HCT116 (cell line): ENCODE results near the gene VPS9D1. TPM values are rescaled to one million over a fixed set of nuclear protein-coding genes. Genes with fewer than 3 reads are reported as not detected.

Experiments used
- ATAC-seq: fragments of 200-7000 bp; cut with Tn5 transposase; 2 replicates; pipeline ENCODE4 v1.9.1; 2020; ENCODE audit warnings: mild to moderate bottlenecking, moderate library complexity
- BruUV-seq: library from RNA; stranded (reverse); fragments of 400-500 nt; replicated peaks from 2 replicates; lab custom pipeline; 2021; lab: Mats Ljungman, UMichigan
- CTCF ChIA-PET: fragments of 300-600 bp; sonication (Branson Sonifier 250); formaldehyde crosslinking; loops from one replicate; lab custom pipeline; 2021; ENCODE audit warnings: antibody characterized with exemption; lab: Charles Lee
- POLR2A ChIA-PET: fragments of 300-600, 350-600 bp; sonication (Branson Sonifier 250); formaldehyde crosslinking; loops from one replicate; lab custom pipeline; 2021; ENCODE audit warnings: antibody characterized with exemption; lab: Charles Lee
- RAD21 ChIA-PET, 2 experiments: fragments of 300-600 bp; sonication (Branson Sonifier 250); formaldehyde crosslinking; loops; one replicate each; lab custom pipeline; 2023; ENCODE audit warnings: low total read pairs in 2 of 2; ENCODE audit not compliant: uncharacterized antibody in 2 of 2, unreplicated experiment in 2 of 2, low non-redundant PET in 1 of 2; lab: Charles Lee
- DNase-seq: peaks from one replicate; pipeline ENCODE4 v3.0.0-alpha.2; 2010; ENCODE audit warnings: low read depth, low spot score
- H2AFZ ChIP-seq: fragments of 200-600 bp; shearing (Covaris generic), sonication (generic); 2 replicates; pipeline ENCODE4 v1.6.1; 2017; ENCODE audit warnings: low read depth, mixed run types, mixed read lengths, antibody characterized with exemption, low read length; ENCODE audit not compliant: poor library complexity, severe bottlenecking
- H3K27ac ChIP-seq: 2 replicates; pipeline ENCODE4 v1.5.1; 2012; ENCODE audit warnings: low read depth, low read length
- H3K27me3 ChIP-seq: fragments of 200-600 bp; sonication (generic); 2 replicates; pipeline ENCODE4 v1.6.1; 2016; ENCODE audit warnings: mixed run types, low read length, mixed read lengths; ENCODE audit not compliant: insufficient read depth
- H3K36me3 ChIP-seq, 2 experiments: fragments of 200-500 bp in 1 of 2; fragments of 200-600 bp in 1 of 2; sonication (Bioruptor generic) in 1 of 2; sonication (generic) in 1 of 2; 2 replicates each; pipeline versions ENCODE4 v1.5.1 to v1.6.1; 2014 to 2016; ENCODE audit warnings: low read length in 2 of 2, inconsistent platforms in 1 of 2, mixed read lengths in 1 of 2, mixed run types in 1 of 2; ENCODE audit not compliant: insufficient read depth in 2 of 2, control insufficient read depth in 1 of 2
- H3K4me1 ChIP-seq, 2 experiments: fragments of 200-600 bp in 1 of 2; sonication (generic) in 1 of 2; 2 replicates each; pipeline versions ENCODE4 v1.5.1 to v1.6.1; 2012 to 2017; ENCODE audit warnings: low read length in 2 of 2, inconsistent platforms in 1 of 2, mild to moderate bottlenecking in 1 of 2, mixed read lengths in 1 of 2, mixed run types in 1 of 2, moderate library complexity in 1 of 2; ENCODE audit not compliant: insufficient read depth in 2 of 2, control insufficient read depth in 1 of 2
- H3K4me2 ChIP-seq: fragments of 200-600 bp; sonication (generic); 2 replicates; pipeline ENCODE4 v1.6.1; 2017; ENCODE audit warnings: mixed run types, low read length, mixed read lengths
- H3K4me3 ChIP-seq, 2 experiments: fragments of 200-600 bp in 1 of 2; sonication (generic) in 1 of 2; replicated peaks in 1 of 2; 2 replicates each; pipeline ENCODE4 v1.5.1; 2011 to 2016; ENCODE audit warnings: low read length in 2 of 2, control low read depth in 1 of 2, low read depth in 1 of 2, mild to moderate bottlenecking in 1 of 2, mixed read lengths in 1 of 2, mixed run types in 1 of 2
- H3K79me2 ChIP-seq: fragments of 200-600 bp; sonication (generic); 2 replicates; pipeline ENCODE4 v1.6.1; 2017; ENCODE audit warnings: mild to moderate bottlenecking, mixed run types, low read length, moderate library complexity, mixed read lengths; ENCODE audit not compliant: insufficient read depth
- H3K9ac ChIP-seq: fragments of 200-600 bp; sonication (generic); 2 replicates; pipeline ENCODE4 v1.6.1; 2016; ENCODE audit warnings: low read length, mixed read lengths
- H3K9me2 ChIP-seq: fragments of 200-600 bp; sonication (generic), shearing (Covaris generic); 2 replicates; pipeline ENCODE4 v1.6.1; 2017; ENCODE audit warnings: mixed run types, mild to moderate bottlenecking, moderate library complexity; ENCODE audit not compliant: insufficient read depth
- H3K9me3 ChIP-seq, 2 experiments: fragments of 200-500 bp in 1 of 2; fragments of 200-600 bp in 1 of 2; sonication (Bioruptor generic) in 1 of 2; sonication (generic) in 1 of 2; 2 replicates each; pipeline ENCODE4 v1.6.1; 2014 to 2017; ENCODE audit warnings: low read length in 2 of 2, mixed read lengths in 2 of 2, inconsistent platforms in 1 of 2, low read depth in 1 of 2, mild to moderate bottlenecking in 1 of 2, mixed run types in 1 of 2, moderate library complexity in 1 of 2; ENCODE audit not compliant: control insufficient read depth in 1 of 2, insufficient read depth in 1 of 2
- H4K20me1 ChIP-seq: fragments of 200-600 bp; sonication (generic), shearing (Covaris generic); 2 replicates; pipeline ENCODE4 v1.6.1; 2017; ENCODE audit warnings: mixed run types, mild to moderate bottlenecking, moderate library complexity; ENCODE audit not compliant: insufficient read depth
- CEBPB ChIP-seq: IDR thresholded peaks from 2 replicates; pipeline ENCODE4 v1.6.1; 2012; ENCODE audit warnings: low read depth
- EZH2 ChIP-seq: fragments of 200-600 bp; sonication (generic); IDR thresholded peaks from 2 replicates; pipeline ENCODE4 v1.6.1; 2017; ENCODE audit warnings: antibody characterized with exemption, mixed run types
- EZH2phosphoT487 ChIP-seq: fragments of 200-600 bp; IDR thresholded peaks from 2 replicates; pipeline ENCODE4 v1.6.1; 2018; ENCODE audit warnings: antibody characterized with exemption, borderline replicate concordance
- JUND ChIP-seq: IDR thresholded peaks from 2 replicates; pipeline ENCODE4 v1.6.1; 2012
- POLR2AphosphoS5 ChIP-seq: IDR thresholded peaks from 2 replicates; pipeline ENCODE4 v1.6.1; 2011; ENCODE audit warnings: mild to moderate bottlenecking, low read depth, low read length, moderate library complexity
- RAD21 ChIP-seq: IDR thresholded peaks from 2 replicates; pipeline ENCODE4 v1.6.1; 2012; ENCODE audit warnings: low read depth, mild to moderate bottlenecking
- SIN3A ChIP-seq: IDR thresholded peaks from 2 replicates; pipeline ENCODE4 v1.6.1; 2012; ENCODE audit warnings: low read depth
- SP1 ChIP-seq: IDR thresholded peaks from 2 replicates; pipeline ENCODE4 v1.6.1; 2012; ENCODE audit warnings: low read depth
- SRF ChIP-seq: IDR thresholded peaks from 2 replicates; pipeline ENCODE4 v1.6.1; 2012; ENCODE audit warnings: low read depth
- YY1 ChIP-seq: IDR thresholded peaks from 2 replicates; pipeline ENCODE4 v1.6.1; 2011; ENCODE audit warnings: low read length, low read depth, moderate library complexity, mild to moderate bottlenecking; ENCODE audit not compliant: insufficient replicate concordance; ENCODE audit errors: extremely low read depth
- intact Hi-C: fragments of 100-400 bp; cut with micrococcal nuclease; formaldehyde crosslinking; loops from 2 replicates; pipeline ENCODE4 v1.10.0; 2022
- total RNA-seq: library from RNA; stranded (reverse); gene quantifications from one replicate; pipeline ENCODE4 v1.2.1, GENCODE V29; 2021; ENCODE audit not compliant: unreplicated experiment
- TF ChIP-seq, protein P1 (sequence below), 3 experiments: fragments of 200-600 bp in 1 of 3; sonication (generic) in 1 of 3; IDR thresholded peaks in 2 of 3; conservative IDR thresholded peaks in 1 of 3; 2 replicates each; pipeline ENCODE4 v1.5.1; 2012 to 2017; ENCODE audit warnings: low read depth in 2 of 3, low read length in 2 of 3, antibody characterized with exemption in 1 of 3, borderline replicate concordance in 1 of 3, control low read depth in 1 of 3, mild to moderate bottlenecking in 1 of 3, mixed read lengths in 1 of 3, mixed run types in 1 of 3, moderate library complexity in 1 of 3; ENCODE audit not compliant: insufficient read depth in 1 of 3
- TF ChIP-seq, protein P2 (sequence below): IDR thresholded peaks from 2 replicates; pipeline ENCODE4 v1.6.1; 2012; ENCODE audit warnings: low read depth
- TF ChIP-seq, protein P3 (sequence below): IDR thresholded peaks from 2 replicates; pipeline ENCODE4 v1.6.1; 2011; ENCODE audit warnings: mild to moderate bottlenecking, low read length, moderate library complexity; ENCODE audit not compliant: insufficient replicate concordance; ENCODE audit errors: extremely low read depth

The VPS9D1 gene
- total RNA-seq, 1 experiment from 2014 or later, result 4.2 TPM

DNA sequence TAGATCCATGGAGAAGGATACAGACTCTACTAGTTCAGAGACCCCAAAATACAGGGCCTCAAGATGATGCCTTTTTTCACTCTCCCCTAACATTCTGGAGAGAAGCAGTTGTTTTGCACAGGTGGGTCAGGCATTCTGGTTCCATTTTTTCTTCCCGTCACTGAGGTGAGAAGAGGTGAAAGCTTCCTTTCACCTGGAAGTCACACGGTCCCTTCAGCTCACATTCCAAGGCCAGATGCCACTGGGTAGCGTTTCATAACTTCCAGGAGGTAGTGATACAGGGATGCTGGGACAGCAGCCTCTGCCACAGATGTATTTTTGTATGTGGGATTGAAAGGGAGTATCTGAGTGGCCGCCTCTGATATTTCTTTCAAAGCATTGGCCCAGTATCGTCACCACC is 32.3 kb downstream of the VPS9D1 start:
- Histone ChIP-seq H3K9me3 (peaks cover 6% of the 10 kb centered on the region in 2 experiments; a peak in 2 of 4 replicates), H3K36me3 (peaks cover 22 to 61% of the 10 kb centered on the region in 2 experiments; a peak in 3 of 4 replicates), H3K27ac (no peak overlapping the region), H4K20me1 (no peaks in the 10 kb centered on the region), H3K9ac (no peak overlapping the region), H3K4me1 (peaks cover 9 to 20% of the 10 kb centered on the region in 2 experiments), H3K9me2 (no peaks in the 10 kb centered on the region), H3K4me3 (no peak overlapping the region), H3K27me3 (no peaks in the 10 kb centered on the region), H3K79me2 (peaks cover 30% of the 10 kb centered on the region), H2AFZ (no peak overlapping the region), H3K4me2 (no peak overlapping the region)
- CTCF ChIA-PET, result no interaction called here
- POLR2A ChIA-PET, result no interaction called here
- no peak for DNase-seq
- RAD21 ChIA-PET, result no interaction called here
- no TSS peak for BruUV-seq
- TF ChIP-seq RAD21, result no peak
- no peak for TF ChIP-seq EZH2
- no peak for TF ChIP-seq YY1
- no peak for TF ChIP-seq SP1
- TF ChIP-seq, protein P1, sequence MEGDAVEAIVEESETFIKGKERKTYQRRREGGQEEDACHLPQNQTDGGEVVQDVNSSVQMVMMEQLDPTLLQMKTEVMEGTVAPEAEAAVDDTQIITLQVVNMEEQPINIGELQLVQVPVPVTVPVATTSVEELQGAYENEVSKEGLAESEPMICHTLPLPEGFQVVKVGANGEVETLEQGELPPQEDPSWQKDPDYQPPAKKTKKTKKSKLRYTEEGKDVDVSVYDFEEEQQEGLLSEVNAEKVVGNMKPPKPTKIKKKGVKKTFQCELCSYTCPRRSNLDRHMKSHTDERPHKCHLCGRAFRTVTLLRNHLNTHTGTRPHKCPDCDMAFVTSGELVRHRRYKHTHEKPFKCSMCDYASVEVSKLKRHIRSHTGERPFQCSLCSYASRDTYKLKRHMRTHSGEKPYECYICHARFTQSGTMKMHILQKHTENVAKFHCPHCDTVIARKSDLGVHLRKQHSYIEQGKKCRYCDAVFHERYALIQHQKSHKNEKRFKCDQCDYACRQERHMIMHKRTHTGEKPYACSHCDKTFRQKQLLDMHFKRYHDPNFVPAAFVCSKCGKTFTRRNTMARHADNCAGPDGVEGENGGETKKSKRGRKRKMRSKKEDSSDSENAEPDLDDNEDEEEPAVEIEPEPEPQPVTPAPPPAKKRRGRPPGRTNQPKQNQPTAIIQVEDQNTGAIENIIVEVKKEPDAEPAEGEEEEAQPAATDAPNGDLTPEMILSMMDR (IDR thresholded peaks at IDR 0.05 in 2 of 3, conservative IDR thresholded peaks at IDR 0.05 in 1 of 3; ENCODE audit: borderline replicate concordance in 1 of 3, insufficient read depth in 1 of 3, low read depth in 2 of 3, low read length in 2 of 3), result no peak
- TF ChIP-seq SIN3A, result no peak
- no peak for TF ChIP-seq POLR2AphosphoS5
- TF ChIP-seq, protein P2, sequence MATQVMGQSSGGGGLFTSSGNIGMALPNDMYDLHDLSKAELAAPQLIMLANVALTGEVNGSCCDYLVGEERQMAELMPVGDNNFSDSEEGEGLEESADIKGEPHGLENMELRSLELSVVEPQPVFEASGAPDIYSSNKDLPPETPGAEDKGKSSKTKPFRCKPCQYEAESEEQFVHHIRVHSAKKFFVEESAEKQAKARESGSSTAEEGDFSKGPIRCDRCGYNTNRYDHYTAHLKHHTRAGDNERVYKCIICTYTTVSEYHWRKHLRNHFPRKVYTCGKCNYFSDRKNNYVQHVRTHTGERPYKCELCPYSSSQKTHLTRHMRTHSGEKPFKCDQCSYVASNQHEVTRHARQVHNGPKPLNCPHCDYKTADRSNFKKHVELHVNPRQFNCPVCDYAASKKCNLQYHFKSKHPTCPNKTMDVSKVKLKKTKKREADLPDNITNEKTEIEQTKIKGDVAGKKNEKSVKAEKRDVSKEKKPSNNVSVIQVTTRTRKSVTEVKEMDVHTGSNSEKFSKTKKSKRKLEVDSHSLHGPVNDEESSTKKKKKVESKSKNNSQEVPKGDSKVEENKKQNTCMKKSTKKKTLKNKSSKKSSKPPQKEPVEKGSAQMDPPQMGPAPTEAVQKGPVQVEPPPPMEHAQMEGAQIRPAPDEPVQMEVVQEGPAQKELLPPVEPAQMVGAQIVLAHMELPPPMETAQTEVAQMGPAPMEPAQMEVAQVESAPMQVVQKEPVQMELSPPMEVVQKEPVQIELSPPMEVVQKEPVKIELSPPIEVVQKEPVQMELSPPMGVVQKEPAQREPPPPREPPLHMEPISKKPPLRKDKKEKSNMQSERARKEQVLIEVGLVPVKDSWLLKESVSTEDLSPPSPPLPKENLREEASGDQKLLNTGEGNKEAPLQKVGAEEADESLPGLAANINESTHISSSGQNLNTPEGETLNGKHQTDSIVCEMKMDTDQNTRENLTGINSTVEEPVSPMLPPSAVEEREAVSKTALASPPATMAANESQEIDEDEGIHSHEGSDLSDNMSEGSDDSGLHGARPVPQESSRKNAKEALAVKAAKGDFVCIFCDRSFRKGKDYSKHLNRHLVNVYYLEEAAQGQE, result no peak
- no peak for TF ChIP-seq EZH2phosphoT487
- no peak for TF ChIP-seq CEBPB
- TF ChIP-seq JUND, result no peak
- TF ChIP-seq, protein P3, sequence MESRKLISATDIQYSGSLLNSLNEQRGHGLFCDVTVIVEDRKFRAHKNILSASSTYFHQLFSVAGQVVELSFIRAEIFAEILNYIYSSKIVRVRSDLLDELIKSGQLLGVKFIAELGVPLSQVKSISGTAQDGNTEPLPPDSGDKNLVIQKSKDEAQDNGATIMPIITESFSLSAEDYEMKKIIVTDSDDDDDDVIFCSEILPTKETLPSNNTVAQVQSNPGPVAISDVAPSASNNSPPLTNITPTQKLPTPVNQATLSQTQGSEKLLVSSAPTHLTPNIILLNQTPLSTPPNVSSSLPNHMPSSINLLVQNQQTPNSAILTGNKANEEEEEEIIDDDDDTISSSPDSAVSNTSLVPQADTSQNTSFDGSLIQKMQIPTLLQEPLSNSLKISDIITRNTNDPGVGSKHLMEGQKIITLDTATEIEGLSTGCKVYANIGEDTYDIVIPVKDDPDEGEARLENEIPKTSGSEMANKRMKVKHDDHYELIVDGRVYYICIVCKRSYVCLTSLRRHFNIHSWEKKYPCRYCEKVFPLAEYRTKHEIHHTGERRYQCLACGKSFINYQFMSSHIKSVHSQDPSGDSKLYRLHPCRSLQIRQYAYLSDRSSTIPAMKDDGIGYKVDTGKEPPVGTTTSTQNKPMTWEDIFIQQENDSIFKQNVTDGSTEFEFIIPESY, result no peak
- no peak for TF ChIP-seq SRF
- intact Hi-C loops, result no loop called here
- ATAC-seq, result no peak
